HEK293 (cell line): ENCODE measurements around the gene GCK.

Source experiments
- CTCF ChIA-PET: fragments of 350-600 bp; formaldehyde crosslinking; extraction: SDS; loops from one replicate; lab custom pipeline; 2021; ENCODE audit warnings: antibody characterized with exemption; lab: Yijun Ruan, JAX
- POLR2A ChIA-PET: fragments of 300-600 bp; formaldehyde crosslinking; extraction: SDS; loops from one replicate; lab custom pipeline; 2020; ENCODE audit warnings: antibody characterized with exemption, inconsistent platforms; lab: Yijun Ruan, JAX
- H3K27ac ChIP-seq: fragments of 200-500 bp; sonication (Bioruptor generic); 2 replicates; pipeline ENCODE4 v1.5.1; 2014; ENCODE audit warnings: low read depth, low read length, control low read depth, inconsistent platforms; ENCODE audit errors: extremely low read depth
- H3K36me3 ChIP-seq, 2 experiments: fragments of 200-500 bp in 1 of 2; sonication (Bioruptor generic) in 1 of 2; 1 replicate in 1 of 2; 2 replicates in 1 of 2; pipeline ENCODE4 v1.5.1; 2014 to 2017; ENCODE audit warnings: inconsistent platforms in 2 of 2, low read length in 2 of 2; ENCODE audit not compliant: control insufficient read depth in 2 of 2, insufficient read depth in 1 of 2
- H3K4me1 ChIP-seq: fragments of 200-500 bp; sonication (Bioruptor generic); 2 replicates; pipeline ENCODE4 v1.5.1; 2014; ENCODE audit warnings: mild to moderate bottlenecking, low read length, inconsistent platforms; ENCODE audit not compliant: control insufficient read depth, insufficient read depth
- H3K4me3 ChIP-seq: 2 replicates; pipeline ENCODE4 v1.5.1; 2011; ENCODE audit warnings: low read depth, mild to moderate bottlenecking, control low read depth, low read length, moderate library complexity
- H3K9me3 ChIP-seq: fragments of 200-500 bp; sonication (Bioruptor generic); 2 replicates; pipeline ENCODE4 v1.5.1; 2014; ENCODE audit warnings: low read depth, low read length, inconsistent platforms; ENCODE audit not compliant: control insufficient read depth, insufficient read depth
- BCL11A ChIP-seq: fragments of 450-650 bp; formaldehyde crosslinking; IDR thresholded peaks from 2 replicates; pipeline ENCODE4 v1.5.1; 2016; ENCODE audit warnings: low read depth, missing biosample characterization, missing genetic modification characterization
- FEZF1 ChIP-seq: fragments of 450-650 bp; formaldehyde crosslinking; IDR thresholded peaks from 2 replicates; pipeline ENCODE4 v1.5.1; 2016; ENCODE audit warnings: missing biosample characterization, missing genetic modification characterization
- HOXC10 ChIP-seq: sonication (generic); formaldehyde crosslinking; IDR thresholded peaks from 2 replicates; pipeline ENCODE4 v1.8.1; 2023; ENCODE audit warnings: mild to moderate bottlenecking, missing genetic modification reagents
- KLF10 ChIP-seq: fragments of 450-650 bp; IDR thresholded peaks from 2 replicates; pipeline ENCODE4 v1.5.1; 2018; ENCODE audit warnings: missing biosample characterization, mild to moderate bottlenecking, missing genetic modification characterization
- OVOL3 ChIP-seq: fragments of 450-650 bp; formaldehyde crosslinking; IDR thresholded peaks from 2 replicates; pipeline ENCODE4 v1.5.1; 2016; ENCODE audit warnings: missing biosample characterization, missing genetic modification characterization
- PRDM1 ChIP-seq: fragments of 450-650 bp; formaldehyde crosslinking; IDR thresholded peaks from 2 replicates; pipeline ENCODE4; 2016; ENCODE audit warnings: missing biosample characterization, missing genetic modification characterization
- SP3 ChIP-seq: fragments of 450-650 bp; formaldehyde crosslinking; IDR thresholded peaks from 2 replicates; pipeline ENCODE4 v1.5.1; 2016; ENCODE audit warnings: missing biosample characterization, missing genetic modification characterization
- TCF7L2 ChIP-seq: IDR thresholded peaks from 2 replicates; pipeline ENCODE4 v1.6.1; 2011; ENCODE audit warnings: low read depth, mild to moderate bottlenecking, inconsistent platforms, low read length, moderate library complexity, borderline replicate concordance
- ZBTB48 ChIP-seq: fragments of 450-650 bp; formaldehyde crosslinking; IDR thresholded peaks from 2 replicates; pipeline ENCODE4 v1.5.1; 2016; ENCODE audit warnings: missing biosample characterization, missing genetic modification characterization
- ZFHX2 ChIP-seq: fragments of 450-650 bp; formaldehyde crosslinking; conservative IDR thresholded peaks from 2 replicates; pipeline ENCODE4 v1.5.1; 2016; ENCODE audit warnings: missing biosample characterization, missing genetic modification characterization
- ZNF10 ChIP-seq: fragments of 450-650 bp; formaldehyde crosslinking; IDR thresholded peaks from 2 replicates; pipeline ENCODE4 v1.5.1; 2017; ENCODE audit warnings: missing biosample characterization, missing genetic modification characterization
- ZNF140 ChIP-seq: fragments of 450-650 bp; formaldehyde crosslinking; IDR thresholded peaks from 2 replicates; pipeline ENCODE4 v1.5.1; 2016; ENCODE audit warnings: missing biosample characterization, missing genetic modification characterization
- ZNF184 ChIP-seq: fragments of 450-650 bp; IDR thresholded peaks from 2 replicates; pipeline ENCODE4 v1.5.1; 2018; ENCODE audit warnings: missing biosample characterization, mild to moderate bottlenecking, missing genetic modification characterization
- ZNF239 ChIP-seq: fragments of 450-650 bp; formaldehyde crosslinking; IDR thresholded peaks from 2 replicates; pipeline ENCODE4 v1.5.1; 2016; ENCODE audit warnings: missing biosample characterization, missing genetic modification characterization
- ZNF248 ChIP-seq: fragments of 450-650 bp; formaldehyde crosslinking; IDR thresholded peaks from 2 replicates; pipeline ENCODE4 v1.5.1; 2017; ENCODE audit warnings: missing biosample characterization, missing genetic modification characterization
- ZNF311 ChIP-seq: fragments of 450-650 bp; formaldehyde crosslinking; IDR thresholded peaks from 2 replicates; pipeline ENCODE4 v1.5.1; 2017; ENCODE audit warnings: missing biosample characterization, missing genetic modification characterization, borderline replicate concordance
- ZNF354C ChIP-seq: fragments of 450-650 bp; formaldehyde crosslinking; IDR thresholded peaks from 2 replicates; pipeline ENCODE4 v1.5.1; 2016; ENCODE audit warnings: missing biosample characterization, missing genetic modification characterization, low read depth, borderline replicate concordance
- ZNF560 ChIP-seq: fragments of 450-650 bp; formaldehyde crosslinking; IDR thresholded peaks from 2 replicates; pipeline ENCODE4 v1.5.1; 2017; ENCODE audit warnings: missing biosample characterization, missing genetic modification characterization, borderline replicate concordance
- ZNF561 ChIP-seq: fragments of 450-650 bp; IDR thresholded peaks from 2 replicates; pipeline ENCODE4 v1.5.1; 2018; ENCODE audit warnings: missing biosample characterization, missing genetic modification characterization, borderline replicate concordance
- ZNF596 ChIP-seq: fragments of 450-650 bp; IDR thresholded peaks from 2 replicates; pipeline ENCODE4 v1.5.0; 2018; ENCODE audit warnings: missing biosample characterization, mild to moderate bottlenecking, missing genetic modification characterization, moderate library complexity
- ZNF658 ChIP-seq: fragments of 450-650 bp; formaldehyde crosslinking; IDR thresholded peaks from 2 replicates; pipeline ENCODE4; 2016; ENCODE audit warnings: missing biosample characterization, missing genetic modification characterization
- ZNF792 ChIP-seq: fragments of 450-650 bp; formaldehyde crosslinking; IDR thresholded peaks from 2 replicates; pipeline ENCODE4 v1.5.1; 2016; ENCODE audit warnings: missing biosample characterization, missing genetic modification characterization
- ZSCAN16 ChIP-seq: fragments of 450-650 bp; formaldehyde crosslinking; IDR thresholded peaks from 2 replicates; pipeline ENCODE4 v1.5.1; 2016; ENCODE audit warnings: missing biosample characterization, missing genetic modification characterization
- TF ChIP-seq, protein P1 (sequence below): fragments of 450-650 bp; formaldehyde crosslinking; IDR thresholded peaks from 2 replicates; pipeline ENCODE4 v1.5.1; 2016; ENCODE audit warnings: missing biosample characterization, missing genetic modification characterization, low read depth
- TF ChIP-seq, protein P2 (sequence below): fragments of 450-650 bp; formaldehyde crosslinking; IDR thresholded peaks from 2 replicates; pipeline ENCODE4 v1.5.1; 2016; ENCODE audit warnings: missing biosample characterization, missing genetic modification characterization
- TF ChIP-seq, protein P3 (sequence below): fragments of 450-650 bp; formaldehyde crosslinking; IDR thresholded peaks from 2 replicates; pipeline ENCODE4 v1.5.1; 2016; ENCODE audit warnings: missing biosample characterization, missing genetic modification characterization

The GCK gene

DNA sequence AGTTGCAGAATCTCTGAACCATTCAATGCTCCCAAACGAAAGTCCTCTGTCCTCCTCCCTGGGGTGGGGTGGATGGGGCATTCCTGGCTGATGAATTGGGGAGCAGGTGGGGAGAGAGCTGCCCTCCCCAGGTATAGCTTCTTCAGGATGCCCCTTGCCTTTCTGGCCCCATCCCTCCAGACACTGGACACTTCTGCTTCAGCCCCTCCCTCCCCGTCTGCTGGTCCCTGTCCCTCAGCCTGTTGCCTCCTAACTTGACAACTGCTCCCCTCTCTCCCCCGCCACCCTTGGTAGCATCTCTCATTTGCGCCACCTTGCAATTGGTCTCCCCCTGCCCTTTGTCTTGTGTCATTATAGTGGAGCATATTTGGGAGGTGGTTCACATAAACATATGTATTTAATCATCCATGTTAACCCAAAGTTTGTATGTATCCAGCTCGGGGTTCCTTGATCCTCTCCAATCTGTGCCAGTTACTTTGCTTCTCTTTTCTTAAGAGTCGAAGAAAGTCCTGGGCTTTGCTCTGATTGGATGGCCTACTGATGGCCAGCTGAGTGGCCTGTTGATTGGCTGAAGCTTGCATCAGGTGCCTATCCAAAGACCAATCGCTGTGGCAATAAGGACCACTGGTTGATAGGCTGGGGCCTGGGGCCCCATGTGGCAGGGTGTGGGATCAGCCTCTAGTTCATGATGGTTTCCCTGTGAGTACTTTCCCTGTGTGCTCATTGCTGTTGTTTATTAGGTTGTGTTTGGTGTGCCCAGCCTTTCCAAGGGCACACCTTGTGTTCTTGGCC, 4.0 kb upstream of the GCK start:
- Histone ChIP-seq H3K4me3 (no peak overlapping the region), H3K9me3 (no peaks in the 10 kb centered on the region), H3K4me1 (no peaks in the 10 kb centered on the region), H3K36me3 (no peaks in the 10 kb centered on the region), H3K27ac (no peak overlapping the region)
- TF ChIP-seq ZNF184 (tag by site-specific recombination) = no peak
- TF ChIP-seq KLF10 (tag by site-specific recombination) = no peak
- TF ChIP-seq, protein P1, sequence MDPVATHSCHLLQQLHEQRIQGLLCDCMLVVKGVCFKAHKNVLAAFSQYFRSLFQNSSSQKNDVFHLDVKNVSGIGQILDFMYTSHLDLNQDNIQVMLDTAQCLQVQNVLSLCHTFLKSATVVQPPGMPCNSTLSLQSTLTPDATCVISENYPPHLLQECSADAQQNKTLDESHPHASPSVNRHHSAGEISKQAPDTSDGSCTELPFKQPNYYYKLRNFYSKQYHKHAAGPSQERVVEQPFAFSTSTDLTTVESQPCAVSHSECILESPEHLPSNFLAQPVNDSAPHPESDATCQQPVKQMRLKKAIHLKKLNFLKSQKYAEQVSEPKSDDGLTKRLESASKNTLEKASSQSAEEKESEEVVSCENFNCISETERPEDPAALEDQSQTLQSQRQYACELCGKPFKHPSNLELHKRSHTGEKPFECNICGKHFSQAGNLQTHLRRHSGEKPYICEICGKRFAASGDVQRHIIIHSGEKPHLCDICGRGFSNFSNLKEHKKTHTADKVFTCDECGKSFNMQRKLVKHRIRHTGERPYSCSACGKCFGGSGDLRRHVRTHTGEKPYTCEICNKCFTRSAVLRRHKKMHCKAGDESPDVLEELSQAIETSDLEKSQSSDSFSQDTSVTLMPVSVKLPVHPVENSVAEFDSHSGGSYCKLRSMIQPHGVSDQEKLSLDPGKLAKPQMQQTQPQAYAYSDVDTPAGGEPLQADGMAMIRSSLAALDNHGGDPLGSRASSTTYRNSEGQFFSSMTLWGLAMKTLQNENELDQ = no peak
- no peak for TF ChIP-seq ZBTB48 (tag by site-specific recombination)
- TF ChIP-seq ZNF560 (tag by site-specific recombination) = no peak
- TF ChIP-seq ZSCAN16 (tag by site-specific recombination) = no peak
- TF ChIP-seq HOXC10 (CRISPR knock-in tag) = no peak
- no peak for TF ChIP-seq ZNF248
- TF ChIP-seq ZNF10 (tag by site-specific recombination) = no peak
- POLR2A ChIA-PET = no interaction called here
- CTCF ChIA-PET = interaction anchor here (0.7 to 1.2 kb wide), 2 partner anchors 45 to 68 kb away, joined by 3 read pairs; no protein-coding TSS in a partner anchor

DNA sequence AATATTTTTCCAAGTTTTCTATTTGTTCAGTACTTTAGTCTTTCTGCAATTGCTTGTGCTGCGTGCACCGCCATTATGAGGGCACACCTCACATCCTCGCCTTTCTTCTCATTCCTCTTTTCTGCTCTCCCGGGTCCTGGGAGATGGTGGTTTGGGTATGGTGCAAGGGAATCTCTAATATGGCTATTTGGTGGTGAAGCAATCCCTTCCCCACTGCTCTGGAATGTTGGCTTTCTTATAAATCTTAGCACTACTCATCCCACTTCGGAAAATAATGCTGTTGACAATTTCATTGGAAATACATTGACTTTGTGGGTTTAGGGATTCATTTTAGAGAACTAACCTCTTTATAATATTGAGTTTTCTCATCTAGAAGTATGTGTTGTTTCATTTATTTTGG, 1.9 kb upstream of the GCK start:
- Histone ChIP-seq H3K36me3 (no peaks in the 10 kb centered on the region), H3K27ac (no peak overlapping the region), H3K9me3 (no peaks in the 10 kb centered on the region), H3K4me1 (no peaks in the 10 kb centered on the region), H3K4me3 (no peak overlapping the region)
- TF ChIP-seq ZNF658 (tag by site-specific recombination) = no peak
- TF ChIP-seq ZNF140 (tag by site-specific recombination) = no peak
- TF ChIP-seq, protein P2, sequence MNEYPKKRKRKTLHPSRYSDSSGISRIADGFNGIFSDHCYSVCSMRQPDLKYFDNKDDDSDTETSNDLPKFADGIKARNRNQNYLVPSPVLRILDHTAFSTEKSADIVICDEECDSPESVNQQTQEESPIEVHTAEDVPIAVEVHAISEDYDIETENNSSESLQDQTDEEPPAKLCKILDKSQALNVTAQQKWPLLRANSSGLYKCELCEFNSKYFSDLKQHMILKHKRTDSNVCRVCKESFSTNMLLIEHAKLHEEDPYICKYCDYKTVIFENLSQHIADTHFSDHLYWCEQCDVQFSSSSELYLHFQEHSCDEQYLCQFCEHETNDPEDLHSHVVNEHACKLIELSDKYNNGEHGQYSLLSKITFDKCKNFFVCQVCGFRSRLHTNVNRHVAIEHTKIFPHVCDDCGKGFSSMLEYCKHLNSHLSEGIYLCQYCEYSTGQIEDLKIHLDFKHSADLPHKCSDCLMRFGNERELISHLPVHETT (tag by site-specific recombination) = no peak
- TF ChIP-seq ZFHX2 (tag by site-specific recombination) = no peak
- TF ChIP-seq ZNF354C (tag by site-specific recombination) = no peak
- TF ChIP-seq ZNF311 = no peak
- TF ChIP-seq TCF7L2 = no peak
- no peak for TF ChIP-seq PRDM1 (tag by site-specific recombination)
- no peak for TF ChIP-seq FEZF1
- no peak for TF ChIP-seq BCL11A (tag by site-specific recombination)
- TF ChIP-seq ZNF239 (tag by site-specific recombination) = no peak
- no peak for TF ChIP-seq OVOL3 (tag by site-specific recombination)
- TF ChIP-seq ZNF596 (tag by site-specific recombination) = no peak
- TF ChIP-seq ZNF561 = no peak
- no peak for TF ChIP-seq SP3 (tag by site-specific recombination)
- TF ChIP-seq, protein P3, sequence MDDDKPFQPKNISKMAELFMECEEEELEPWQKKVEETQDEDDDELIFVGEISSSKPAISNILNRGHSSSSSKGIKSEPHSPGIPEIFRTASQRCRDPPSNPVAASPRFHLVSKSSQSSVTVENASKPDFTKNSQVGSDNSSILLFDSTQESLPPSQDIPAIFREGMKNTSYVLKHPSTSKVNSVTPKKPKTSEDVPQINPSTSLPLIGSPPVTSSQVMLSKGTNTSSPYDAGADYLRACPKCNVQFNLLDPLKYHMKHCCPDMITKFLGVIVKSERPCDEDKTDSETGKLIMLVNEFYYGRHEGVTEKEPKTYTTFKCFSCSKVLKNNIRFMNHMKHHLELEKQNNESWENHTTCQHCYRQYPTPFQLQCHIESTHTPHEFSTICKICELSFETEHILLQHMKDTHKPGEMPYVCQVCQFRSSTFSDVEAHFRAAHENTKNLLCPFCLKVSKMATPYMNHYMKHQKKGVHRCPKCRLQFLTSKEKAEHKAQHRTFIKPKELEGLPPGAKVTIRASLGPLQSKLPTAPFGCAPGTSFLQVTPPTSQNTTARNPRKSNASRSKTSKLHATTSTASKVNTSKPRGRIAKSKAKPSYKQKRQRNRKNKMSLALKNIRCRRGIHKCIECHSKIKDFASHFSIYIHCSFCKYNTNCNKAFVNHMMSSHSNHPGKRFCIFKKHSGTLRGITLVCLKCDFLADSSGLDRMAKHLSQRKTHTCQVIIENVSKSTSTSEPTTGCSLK (tag by site-specific recombination) = no peak
- no peak for TF ChIP-seq ZSCAN16 (tag by site-specific recombination)
- TF ChIP-seq HOXC10 (CRISPR knock-in tag) = no peak
- TF ChIP-seq ZNF792 (tag by site-specific recombination) = no peak
- ChIA-PET CTCF (no interaction called here), POLR2A (no interaction called here)
